Measurements from ENCODE around the gene SSTR3. TPM values are rescaled to one million over a fixed set of nuclear protein-coding genes. Genes with fewer than 3 reads are reported as not detected.
"Not testable (repeated sequence)": the region's sequence is repeated elsewhere in the genome, so short reads cannot be mapped to it uniquely, and the experiment has no call there.

The SSTR3 gene
- total RNA-seq, 1 experiment from 2014 or later, result not detected

DNA sequence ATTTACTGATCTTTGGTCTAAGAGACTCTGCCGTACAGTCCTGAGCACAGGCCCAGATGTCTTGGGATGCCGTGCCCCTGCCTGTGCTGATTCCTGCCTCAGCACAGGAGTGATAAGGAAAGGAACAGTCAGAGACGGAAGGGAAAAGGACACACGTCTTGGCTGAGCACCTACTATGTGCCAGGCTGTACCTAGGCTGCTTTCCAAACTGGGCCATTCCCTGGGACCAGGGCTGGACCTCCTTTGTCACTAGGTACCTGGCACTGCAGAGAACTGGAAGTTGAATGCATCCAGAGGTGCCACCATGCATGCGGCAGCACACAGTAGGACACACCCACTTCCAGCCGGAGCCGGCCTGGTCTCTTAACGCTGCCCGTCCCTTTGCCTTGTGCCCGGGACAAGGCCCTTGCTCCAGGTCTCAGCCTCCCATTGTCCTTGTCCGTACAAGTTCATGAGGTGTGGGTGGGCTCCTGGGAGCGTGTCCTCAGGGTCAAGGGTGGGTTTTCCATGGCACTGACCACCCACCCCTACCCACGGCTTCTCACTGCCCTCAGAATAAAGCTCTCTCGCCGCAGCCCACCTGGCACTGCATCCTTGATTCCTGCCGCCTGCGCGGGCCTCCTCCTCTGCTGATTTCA, 1.1 kb upstream of the SSTR3 start:
- DNase-seq (ENCODE audit: low read depth), result no peak

DNA sequence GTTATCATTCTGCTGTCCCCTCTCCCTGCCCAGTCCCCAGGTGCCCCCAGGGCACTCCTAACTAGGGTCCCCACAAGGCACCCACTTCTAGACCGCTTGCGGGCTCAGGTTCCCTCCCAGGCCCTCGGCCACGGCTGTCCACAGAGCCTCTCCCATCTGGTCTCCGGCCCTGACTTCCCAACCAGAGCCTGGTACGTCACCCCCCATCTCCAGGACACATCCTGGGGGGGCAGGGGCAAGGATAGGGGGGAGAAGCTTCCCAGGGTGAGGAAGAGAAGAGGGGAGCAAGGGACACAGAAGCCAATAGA, 457 bp downstream of the SSTR3 start:
- no peak for DNase-seq (ENCODE audit: low read depth)

DNA sequence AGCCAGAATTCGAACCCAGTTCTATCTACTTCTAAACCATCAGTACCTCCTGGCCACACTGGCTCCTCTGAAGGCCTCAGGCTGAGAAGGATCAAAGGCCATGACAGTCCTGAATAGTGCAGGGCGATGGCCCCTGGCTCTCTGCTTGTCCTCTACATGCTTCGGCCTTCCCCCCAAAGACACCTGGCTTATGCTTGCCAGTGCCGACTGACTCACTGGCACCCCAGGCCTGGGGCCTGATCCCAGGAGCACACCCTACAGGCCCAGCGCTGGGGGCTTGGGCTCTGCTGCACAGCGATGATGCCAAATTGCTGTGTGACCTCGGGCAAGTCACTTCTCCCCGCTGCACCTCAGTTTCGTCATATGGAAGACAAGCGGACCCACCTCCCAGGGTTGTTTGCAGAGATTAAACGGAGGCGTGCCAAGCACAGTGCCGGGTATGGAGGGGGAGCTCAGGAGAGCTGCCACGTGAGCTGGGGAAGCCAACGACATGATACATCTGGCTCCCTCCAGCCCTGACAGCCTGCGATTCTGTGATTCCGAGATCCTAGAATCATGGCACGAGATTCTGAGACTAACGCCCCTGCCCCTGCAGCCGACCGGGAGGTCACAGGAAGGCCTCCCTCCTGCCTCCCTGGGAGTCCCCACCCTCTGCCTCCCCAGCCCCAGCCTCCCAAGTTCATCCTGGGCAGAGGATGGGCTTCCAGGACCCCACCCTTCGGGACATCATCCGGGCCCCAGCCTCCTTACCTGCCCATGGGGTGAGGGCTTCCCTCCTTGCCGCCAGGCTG, 1.0 kb downstream of the SSTR3 start:
- DNase-seq (ENCODE audit: low read depth), result no peak

DNA sequence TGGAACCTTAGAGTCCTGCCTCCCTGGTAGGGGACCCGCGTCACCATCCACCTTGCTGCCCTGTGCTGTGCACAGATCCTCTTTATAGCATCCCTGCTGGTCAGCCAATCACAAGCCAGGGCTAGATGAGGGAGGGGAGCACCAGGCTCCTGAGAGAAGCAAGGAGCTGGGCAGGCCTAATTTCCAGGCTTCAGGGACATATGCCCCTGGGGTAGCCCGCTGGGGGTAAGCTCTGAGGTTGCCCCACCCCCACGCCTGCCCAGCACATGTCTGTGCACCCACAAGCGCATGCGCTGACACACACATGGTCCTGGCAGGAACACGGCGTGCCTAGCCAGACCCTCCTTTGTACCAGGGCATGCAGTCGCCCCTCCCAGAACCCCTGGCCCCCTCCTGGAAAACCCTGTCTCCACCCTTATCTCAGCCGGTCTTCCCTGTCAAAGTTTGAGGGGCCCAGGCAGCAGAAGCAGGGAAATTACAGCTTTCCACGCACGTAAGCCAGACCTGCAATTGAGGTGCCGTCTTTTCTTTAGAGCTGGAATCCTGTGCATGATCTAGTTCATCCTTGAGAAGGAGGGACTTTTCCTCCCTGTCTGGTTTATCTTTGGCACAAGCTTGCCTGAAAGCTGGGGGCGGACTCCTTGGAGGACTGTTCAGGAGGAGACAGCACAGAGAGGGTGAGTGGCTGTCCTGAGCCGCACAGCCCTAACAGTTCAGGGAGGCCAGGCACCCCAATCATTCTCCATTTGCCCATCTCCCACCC, 2.1 kb downstream of the SSTR3 start:
- DNase-seq (ENCODE audit: low read depth), result no peak

DNA sequence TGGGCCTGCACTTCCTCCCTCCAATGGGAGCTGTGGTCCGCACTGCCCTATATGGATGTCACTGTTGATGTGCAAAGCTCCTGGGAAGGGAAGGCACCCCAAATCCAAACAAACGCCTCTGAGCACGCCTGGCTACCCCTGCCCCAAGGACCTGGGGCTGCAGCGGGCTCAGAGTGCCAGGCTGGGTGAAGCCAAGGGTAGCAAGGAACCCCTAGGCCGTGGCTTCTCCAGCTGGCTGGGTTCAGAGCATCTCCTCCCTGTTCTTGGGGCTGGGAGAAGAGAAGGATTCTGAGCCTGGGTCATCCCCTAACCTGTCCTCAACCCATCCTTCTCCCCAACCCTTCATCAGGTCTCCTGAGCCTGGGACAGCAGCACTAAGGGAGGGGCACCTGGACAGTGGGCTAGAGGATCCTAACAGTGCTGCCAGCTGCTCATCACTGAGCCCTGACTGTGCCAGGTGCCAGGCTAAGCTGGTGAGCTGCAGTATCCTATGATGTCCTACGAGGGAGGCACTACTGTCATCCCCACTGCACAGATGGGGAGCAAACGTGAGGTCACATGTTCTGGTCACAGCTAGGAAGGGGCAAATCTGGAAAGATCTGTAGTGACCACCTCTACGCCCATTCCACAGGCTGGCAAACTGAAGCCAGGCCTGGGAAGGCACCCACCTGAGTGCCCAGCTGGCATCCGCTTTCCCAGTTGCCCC, 3.0 kb downstream of the SSTR3 start:
- no peak for DNase-seq (ENCODE audit: low read depth)

DNA sequence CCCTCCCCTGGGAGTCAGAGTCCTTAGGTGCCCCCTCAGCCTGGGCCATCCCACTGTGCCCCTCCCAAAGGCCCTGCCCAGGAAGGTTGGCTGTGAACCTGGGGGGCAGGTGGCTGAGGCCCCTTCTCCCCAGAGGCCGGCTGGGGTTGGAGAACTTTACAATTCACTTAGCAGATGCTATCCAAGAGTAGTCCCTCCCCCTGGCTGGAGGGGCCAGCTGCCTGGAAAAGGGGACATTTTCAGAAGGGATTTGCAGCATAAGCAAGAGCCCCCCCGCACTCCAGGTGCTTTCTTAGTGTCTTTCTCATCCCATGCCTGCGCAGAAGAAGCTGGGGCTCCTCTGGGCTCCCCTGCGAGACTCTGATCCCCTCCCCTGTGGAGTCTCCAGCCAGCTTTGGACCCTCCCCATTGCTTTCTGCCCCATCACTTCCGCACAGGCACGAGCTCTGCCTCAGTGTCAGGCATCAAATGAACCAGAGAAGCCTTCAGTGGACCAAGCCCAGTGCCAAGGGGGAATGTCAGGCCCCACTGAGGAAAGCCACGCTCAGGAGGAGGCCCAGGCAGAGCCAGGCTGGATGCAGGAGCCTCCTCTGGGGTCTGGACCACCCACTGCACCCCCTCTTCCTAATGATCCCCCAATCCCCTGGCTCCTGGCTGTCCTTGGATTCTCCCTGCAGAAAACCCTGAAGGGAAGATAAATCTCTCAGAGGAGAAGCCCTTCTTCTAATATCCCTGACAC, 3.7 kb downstream of the SSTR3 start:
- DNase-seq (ENCODE audit: low read depth), result no peak

DNA sequence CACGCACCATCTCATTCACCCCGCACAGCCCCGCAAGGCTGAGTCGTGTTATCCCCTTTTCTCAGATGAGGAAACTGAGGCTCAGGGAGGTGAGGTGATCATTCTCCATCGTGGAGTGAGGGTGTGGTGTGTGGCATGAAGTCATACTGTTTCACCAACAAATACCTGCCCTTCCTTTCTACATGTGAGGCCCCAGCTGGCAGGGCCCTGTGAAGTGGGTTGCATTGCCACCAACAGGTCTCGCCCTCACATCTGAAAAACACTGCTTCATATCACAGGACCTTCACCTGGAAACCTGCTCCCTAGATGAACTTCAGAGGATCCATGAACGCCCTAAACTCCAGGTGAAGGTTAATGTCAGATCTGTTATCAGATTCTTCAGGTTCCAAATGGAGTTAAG, 4.3 kb downstream of the SSTR3 start:
- no peak for DNase-seq (ENCODE audit: low read depth)

DNA sequence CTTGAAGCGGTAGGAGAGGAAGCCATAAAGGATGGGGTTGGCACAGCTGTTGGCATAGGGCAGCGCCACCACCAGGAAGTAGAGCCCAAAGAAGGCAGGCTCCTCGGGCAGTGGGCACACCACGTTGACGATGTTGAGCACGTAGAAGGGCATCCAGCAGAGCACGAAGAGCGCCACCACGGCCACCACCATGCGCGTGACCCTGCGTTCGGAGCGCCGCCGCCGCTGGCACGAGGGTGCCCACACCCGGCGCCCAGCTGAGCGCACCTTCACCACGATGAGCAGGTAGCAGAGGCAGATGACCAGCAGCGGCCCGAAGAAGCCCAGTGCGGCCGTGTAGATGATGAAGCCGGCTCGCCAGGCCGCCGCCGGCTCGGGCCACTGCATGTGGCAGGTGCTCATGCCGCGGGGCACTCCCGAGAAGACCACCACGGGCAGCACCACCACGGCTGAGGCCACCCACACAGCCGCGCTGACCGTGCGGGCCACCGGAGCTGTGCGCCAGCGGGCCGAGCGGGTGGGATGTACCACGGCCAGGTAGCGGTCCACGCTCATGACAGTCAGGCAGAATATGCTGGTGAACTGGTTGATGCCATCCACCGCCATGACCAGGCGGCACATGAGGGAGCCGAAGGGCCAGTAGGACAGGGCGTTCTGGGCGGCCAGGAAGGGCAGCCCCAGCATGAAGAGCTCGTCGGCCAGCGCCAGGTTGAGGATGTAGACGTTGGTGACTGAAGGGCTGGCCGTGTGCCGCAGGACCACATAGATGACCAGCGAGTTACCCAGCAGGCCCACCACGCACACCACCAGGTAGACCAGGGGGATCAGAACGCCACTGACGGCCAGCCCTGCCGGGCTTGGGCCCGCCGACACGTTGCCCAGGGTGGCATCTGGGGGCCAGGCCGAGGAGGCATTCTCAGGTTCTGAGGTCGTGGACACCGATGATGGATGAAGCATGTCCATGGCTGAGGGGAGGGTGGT, 5.1 kb downstream of the SSTR3 start:
- no peak for DNase-seq (ENCODE audit: low read depth)

DNA sequence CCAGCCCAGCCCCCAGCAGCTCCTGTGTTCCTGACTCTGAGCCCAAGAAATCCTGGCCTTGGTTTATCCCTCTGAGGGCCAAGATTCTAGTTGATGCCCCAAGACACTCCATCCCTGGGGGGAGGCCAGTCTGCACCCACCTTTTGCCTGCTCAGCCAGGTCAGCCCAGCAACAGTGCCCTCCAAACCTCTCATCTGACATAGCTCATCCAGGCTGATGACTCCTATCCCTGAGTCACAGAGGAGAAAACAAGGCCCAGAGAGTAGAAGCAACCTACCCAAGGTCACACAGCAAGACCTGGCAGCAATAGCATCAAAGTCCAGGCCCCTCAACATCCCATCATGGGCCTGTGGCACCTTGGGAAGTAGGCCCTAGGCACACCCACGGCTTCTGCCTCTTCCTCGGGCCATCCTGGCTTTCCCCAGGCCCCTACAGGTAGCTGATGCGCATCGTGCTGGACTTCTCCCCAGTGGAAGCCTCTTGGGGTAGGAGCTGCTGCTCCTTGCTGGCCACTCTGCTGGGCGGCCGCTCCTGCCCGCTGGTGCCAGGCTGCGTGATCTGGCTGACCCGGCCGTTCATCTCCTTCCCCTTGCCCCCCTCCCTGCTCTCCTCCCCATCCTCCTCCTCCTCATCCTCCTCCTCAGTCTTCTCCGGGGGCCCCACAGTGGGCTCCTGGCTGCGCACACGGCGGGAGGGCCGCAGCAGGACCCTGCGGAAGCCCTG, 6.0 kb downstream of the SSTR3 start:
- DNase-seq (ENCODE audit: low read depth), result no peak

DNA sequence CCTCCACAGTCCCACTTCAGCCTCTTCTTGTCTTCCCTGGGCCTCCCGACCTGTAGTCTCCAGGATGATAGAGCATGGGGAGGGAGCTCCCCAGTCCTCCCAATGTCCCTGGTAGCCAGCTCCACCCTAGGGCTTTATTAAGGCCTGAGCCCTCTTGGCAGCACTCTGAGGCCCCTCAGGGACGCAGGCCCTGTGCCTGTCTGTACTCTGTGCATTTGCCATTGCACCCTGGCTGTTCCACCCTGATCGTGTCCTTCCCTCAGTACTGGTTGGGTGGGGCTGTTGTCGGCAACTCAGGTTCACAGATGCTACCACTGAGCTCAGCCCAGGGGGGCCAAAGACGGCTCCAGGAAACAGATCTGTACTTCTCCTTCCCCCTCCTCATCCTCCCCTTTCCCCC, 7.2 kb downstream of the SSTR3 start:
- no peak for DNase-seq (ENCODE audit: low read depth)

DNA sequence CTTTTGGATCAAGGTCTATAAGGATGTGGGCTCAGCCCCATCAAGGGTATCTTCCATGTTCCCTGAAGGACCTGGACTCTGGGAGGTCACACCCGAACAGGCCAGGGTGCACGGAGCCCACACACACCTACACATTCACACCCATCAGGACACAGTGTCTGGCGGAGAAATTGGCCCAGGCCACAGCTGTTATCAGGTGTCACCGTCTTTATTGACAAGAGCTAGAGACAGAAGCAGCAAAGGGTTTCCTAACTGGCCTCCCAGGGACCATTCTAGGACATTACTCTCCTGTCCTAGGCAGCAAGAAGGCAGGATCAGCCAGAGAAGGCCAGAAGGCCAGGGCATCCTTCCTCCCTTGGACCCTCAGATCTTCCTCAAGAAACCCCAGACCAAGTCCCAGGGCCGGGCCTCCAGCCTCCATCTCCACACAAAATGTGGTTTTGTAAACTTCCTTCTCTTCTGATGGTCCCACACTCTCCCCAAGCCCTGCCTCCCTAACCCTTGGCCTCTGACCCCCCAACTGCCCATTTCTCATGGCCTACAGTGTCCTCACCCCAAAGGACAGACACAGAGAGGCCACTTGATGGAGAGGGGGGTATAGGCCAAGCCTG, 8.1 kb downstream of the SSTR3 start:
- no peak for DNase-seq (ENCODE audit: low read depth)

DNA sequence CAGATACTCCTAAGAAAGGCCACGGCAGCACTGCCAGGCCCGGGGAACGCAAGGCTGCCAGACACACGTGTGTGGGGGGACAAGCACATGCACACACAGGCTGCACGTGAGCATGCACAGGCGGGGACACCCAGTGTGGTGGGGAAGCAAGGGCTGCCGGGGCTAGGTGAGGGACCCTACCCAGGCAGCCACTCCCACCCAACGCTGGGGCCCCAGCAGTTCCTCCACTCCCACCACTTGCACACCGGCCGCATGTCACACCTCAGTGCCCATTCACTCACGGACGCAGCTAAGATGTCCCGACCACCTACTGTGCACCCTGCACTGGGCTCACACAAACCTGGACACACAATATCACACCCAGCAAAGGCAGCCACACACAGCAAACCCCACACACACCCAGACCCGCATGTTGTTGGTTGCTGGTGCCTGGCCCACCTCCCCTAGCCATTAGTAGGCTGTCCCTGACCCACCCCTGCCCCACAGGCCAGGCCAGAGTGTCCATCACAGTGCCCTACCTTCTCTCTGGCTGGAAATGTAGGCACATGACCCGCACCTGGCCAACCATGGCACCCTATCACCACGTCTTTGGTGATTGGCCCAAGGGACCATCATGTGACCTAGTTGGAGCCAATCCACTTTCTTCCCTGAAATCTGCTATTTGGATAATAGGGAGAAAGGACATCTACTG, 8.8 kb downstream of the SSTR3 start:
- no peak for DNase-seq (ENCODE audit: low read depth)

DNA sequence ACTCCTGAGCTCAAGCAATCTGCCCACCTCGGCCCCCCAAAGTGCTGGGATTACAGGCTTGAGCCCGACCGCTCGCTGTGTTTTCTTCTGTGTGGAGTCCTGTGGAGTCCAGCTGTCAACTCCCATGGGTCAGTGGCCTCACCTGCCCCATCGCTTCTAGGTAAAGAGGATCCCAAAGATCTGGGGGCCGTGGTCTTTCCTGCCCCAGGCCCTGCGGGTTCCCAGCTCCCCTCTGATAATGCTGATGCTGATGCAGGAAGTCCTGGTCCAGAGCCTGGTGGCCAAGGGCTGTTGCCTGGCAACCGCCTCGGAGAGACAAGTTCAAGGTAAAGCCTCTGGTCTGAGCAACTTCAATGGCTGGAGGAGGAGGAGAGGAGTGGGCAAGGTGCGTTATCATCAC, 9.6 kb downstream of the SSTR3 start:
- no peak for DNase-seq (ENCODE audit: low read depth)

DNA sequence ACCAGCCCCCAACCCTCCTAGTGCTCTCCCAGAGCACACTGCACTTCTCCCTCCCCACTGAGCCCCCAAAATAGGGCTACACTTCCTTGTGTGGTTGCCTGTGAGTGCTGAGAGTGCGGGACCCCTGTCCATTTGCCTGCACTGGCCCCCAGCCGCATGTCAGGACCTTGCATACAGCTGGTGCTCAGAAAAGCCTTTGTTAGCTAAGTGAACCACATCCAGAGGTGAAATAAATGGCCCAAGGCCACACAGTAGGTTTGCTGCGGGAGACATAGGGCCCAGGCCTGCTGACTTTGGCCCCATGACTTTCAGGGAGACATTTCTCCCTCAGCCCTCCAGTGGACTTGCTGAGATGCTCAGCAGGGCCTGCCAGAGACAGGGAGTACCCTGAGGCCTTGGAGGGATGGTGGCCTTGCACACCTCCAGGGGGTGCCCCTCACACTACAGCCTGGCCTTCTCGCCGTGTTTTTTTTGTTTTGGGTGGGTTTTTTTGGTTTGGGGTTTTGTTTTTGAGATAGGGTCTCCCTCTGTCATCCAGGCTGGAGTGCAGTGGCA, 10.2 kb downstream of the SSTR3 start:
- no peak for DNase-seq (ENCODE audit: low read depth)

DNA sequence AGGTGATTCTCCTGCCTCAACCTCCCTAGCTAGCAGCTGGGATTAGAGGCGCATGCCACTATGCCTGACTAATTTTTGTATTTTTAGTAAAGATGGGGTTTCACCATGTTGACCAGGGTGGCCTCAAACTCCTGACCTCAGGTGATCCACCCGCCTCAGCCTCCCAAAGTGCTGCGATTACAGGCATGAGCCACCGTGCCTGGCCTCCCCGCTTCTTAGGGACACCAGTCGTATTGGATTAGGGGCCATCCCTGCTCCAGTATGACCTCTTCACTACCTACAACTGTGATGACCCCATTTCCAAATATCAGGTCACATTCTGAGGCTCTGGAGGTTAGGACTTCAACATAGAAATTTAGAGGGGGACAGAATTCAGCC, 10.8 kb downstream of the SSTR3 start:
- DNase-seq (ENCODE audit: low read depth), result not testable (repeated sequence)

DNA sequence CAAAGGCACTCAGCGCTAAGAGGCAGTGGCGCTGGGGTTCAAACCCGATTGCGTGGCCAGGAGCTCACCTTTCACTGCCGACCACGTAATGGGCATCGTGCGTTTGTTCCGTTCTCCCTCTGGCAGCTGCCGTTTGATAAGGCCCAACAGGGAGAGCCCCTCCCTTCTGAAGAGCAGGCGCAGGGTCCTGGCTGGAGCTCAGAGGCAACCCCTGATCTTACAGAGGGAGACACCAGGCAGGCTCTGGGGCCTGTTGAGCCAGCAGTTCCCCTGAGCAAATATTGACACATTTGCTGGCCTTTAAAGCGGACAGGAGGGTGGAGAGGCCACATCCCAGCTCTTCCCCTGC, 12.5 kb downstream of the SSTR3 start:
- DNase-seq (ENCODE audit: low read depth), result no peak

DNA sequence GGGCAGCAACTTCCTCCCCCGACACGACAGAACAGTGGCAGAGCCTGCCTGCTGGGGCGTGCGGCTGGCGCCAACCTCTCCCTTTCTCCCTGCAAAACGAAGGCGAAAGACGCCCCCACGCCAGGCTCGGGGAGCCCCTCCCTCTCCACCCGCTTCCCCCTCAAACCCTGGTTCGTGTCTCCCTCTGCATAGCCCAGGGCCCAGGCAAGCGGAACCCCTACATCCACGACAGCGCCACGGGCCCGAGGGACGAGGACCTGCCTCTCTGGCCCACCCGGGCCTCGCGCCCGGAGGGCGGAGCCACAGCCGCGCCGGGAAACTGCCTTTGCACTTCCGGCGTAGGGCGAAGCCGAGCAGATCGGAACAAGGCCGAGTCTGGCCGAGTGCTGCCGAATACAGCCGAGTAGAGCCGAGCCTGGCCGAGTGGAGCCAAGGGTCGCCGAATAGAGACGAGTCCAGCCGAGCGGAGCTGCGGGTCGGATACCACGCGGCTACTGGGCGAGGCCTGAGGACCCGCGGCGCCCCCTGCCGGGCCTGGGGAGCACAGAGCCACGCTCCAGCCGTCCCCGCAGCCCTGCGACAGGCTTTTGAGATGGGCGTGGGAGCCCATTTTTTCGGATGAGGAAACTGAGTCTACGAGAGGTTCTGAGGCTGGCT, 13.0 kb downstream of the SSTR3 start:
- DNase-seq (ENCODE audit: low read depth), result peak; percentile 96
